GM03348 (cell line): ENCODE measurements around the gene KEL.

Source experiments
- DNase-seq: peaks from one replicate; pipeline ENCODE4 v3.0.0; 2012; ENCODE audit warnings: low spot score

KEL gene

GRCh38 chr7:142898377-142899170, 63.6 kb downstream of the KEL start:
- no peak for DNase-seq

- no peak for DNase-seq
Measured at GRCh38 chr7:142897691-142898090, 64.5 kb downstream of the KEL start.

DNA sequence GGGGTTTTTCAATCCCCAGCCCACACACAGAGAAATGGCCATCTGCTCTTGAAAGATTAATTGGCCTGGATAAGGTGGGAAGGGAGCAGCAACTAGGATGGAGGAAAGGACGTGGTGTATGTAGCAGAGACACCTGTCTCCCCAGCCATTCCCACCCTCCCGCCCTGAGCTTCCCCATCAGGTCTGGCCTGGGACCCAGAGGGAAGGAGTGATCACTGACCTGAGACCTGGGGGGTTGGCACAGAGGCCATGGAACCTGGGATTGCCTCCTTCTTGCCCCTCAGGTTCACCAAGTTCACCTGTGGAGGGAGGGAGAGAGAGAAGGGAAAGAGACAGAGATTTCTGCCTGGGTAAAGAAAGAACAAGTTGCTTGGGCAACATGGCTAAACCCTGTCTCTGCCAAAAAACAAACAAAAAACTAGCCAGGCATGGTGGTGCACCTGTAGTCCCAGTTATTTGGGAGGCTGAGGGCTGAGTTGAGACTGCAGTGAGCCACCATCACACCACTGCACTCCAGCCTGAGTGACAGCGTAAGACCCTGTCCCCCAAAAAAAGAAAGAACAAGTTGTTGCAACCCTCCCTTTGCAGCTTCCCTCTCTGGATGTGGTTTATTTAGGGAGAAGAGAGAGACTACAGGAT, 65.3 kb downstream of the KEL start:
- DNase-seq, result no peak

DNA sequence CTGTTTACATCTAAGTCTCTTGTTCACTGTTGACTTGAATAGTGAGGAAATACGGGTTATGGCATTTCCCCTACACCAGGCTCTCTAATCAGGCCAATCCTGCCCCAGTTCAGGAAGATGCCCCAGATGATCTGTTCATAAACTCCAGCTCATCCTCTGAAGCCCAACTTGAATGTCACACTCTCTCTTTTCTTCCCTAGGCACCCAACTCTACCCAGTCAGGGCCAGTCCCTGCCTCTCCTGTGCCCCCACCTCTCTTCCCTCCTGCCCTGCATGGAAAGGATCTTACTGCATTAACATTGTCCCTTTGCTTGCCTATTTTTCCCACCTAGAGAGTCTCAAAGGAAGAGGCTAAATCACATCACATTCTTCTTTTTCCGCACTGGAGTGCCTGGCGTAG, 66.0 kb downstream of the KEL start:
- no peak for DNase-seq

GRCh38 chr7:142894985-142895593, 67.1 kb downstream of the KEL start:
- DNase-seq, result no peak

- DNase-seq, result no peak
Measured at GRCh38 chr7:142894112-142894984, 67.8 kb downstream of the KEL start.

DNA sequence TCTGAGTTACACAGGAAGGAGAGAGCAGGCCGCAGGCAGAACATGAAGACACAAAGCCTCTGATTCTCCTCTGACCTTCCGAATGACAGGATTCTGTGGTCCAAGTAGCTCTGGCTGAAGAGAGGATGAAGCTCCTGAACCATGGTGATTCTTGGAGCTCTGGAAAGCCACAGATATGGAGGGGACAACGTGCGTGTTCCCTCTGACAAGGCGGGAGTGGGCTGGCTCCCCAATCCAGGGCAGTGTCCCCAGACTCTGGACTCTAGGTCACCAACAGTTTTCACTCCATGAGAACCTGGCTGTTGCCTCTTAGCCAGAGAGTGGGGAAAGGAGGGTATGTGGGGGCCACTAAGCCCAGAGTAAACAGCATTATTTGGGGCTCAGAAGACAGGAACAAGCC, 69.2 kb downstream of the KEL start:
- no peak for DNase-seq

DNA sequence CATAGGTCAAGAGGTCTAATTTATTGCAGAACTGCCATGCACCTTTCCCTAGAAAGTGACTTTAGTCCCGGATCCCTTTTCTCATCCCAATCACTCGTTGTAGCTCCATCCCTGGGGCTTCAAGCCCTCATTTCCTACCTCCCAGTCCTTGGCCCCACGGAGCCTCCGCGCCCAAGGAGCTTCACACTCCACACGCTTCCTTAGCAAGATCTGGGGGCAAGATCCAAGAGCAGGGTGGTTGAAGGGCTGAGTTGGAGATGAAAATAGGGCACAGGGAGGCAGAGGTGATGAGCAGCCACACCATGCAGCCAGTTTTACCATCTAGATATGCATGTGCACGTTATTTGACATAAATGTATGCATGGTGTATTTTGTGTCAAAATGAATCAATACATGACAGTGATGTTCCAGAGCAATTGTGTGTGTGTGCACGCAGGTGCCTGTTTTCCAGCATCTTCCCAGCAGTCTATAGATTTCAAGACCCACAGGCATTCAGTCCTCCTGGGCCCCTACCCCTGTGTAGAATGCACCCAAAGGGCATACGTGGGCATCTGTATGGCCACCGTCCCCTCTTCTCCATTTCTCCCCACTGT, 70.6 kb downstream of the KEL start:
- no peak for DNase-seq
